ENCODE results near the gene C3orf52. TPM values are rescaled to one million over a fixed set of nuclear protein-coding genes. Genes with fewer than 3 reads are reported as not detected.
"Not testable (repeated sequence)": the region's sequence is repeated elsewhere in the genome, so short reads cannot be mapped to it uniquely, and the experiment has no call there.

Gene C3orf52
- total and polyA plus RNA-seq, 2 donors (not counting 1 experiment from before 2014, with no cell fraction given): 0.18 to 3.9 TPM

DNA sequence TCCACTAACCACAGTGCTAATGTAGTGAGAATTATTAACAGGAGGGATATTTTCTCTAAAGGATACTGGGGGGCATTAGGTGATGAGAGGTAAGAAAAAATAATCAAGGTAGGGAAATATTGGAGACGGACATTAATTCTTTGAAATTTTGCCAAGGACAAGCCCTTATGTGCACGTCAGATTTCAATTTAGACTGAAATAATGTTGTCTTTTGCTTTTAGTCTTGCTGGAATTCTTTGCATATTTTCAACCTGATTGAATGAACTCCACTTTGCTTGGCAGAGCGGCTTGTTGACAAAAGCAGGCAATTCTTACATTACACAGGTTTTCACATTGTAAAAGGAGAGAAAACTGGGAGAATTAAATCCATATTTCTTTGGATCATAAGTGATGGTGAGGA, 25.0 kb upstream of the C3orf52 start:
- ChIA-PET CTCF (no interaction called here), POLR2A (no interaction called here)
- Histone ChIP-seq H3K9me3 (ENCODE audit: control extremely low read depth in 1 of 3, control insufficient read depth in 2 of 3, insufficient read depth in 1 of 3, low read length in 2 of 3) (peaks cover 0 to 3% (median 0%) of the 10 kb centered on the region in 3 donors), H3K79me2 (ENCODE audit: control insufficient read depth, insufficient read depth, low read length) (no peaks in the 10 kb centered on the region), H3K4me2 (replicated peaks; ENCODE audit: low read depth, low read length, poor library complexity, severe bottlenecking) (no peak overlapping the region), H3K36me3 (replicated peaks in 1 of 2; ENCODE audit: control extremely low read depth in 1 of 2, control insufficient read depth in 1 of 2, extremely low read depth in 1 of 2, insufficient read depth in 2 of 2, low read length in 1 of 2) (no peaks in the 10 kb centered on the region), H3K27ac (ENCODE audit: low read length in 2 of 2) (no peak overlapping the region), H2AFZ (ENCODE audit: insufficient read depth, low read depth, low read length, poor library complexity, severe bottlenecking) (no peak overlapping the region), H3K27me3 (replicated peaks in 1 of 4; ENCODE audit: control extremely low read depth in 1 of 4, control insufficient read depth in 3 of 4, insufficient read depth in 4 of 4, low read length in 3 of 4) (no peaks in the 10 kb centered on the region), H3K9ac (ENCODE audit: low read length) (no peak overlapping the region), H3K4me1 (ENCODE audit: control insufficient read depth in 2 of 2, insufficient read depth in 2 of 2, low read length in 2 of 2) (no peaks in the 10 kb centered on the region), H4K20me1 (ENCODE audit: control insufficient read depth, insufficient read depth, low read length, poor library complexity, severe bottlenecking) (no peaks in the 10 kb centered on the region), H3K4me3 (ENCODE audit: control extremely low read depth in 1 of 5, extremely low read depth in 1 of 5, insufficient read depth in 1 of 5, low read depth in 2 of 5, low read length in 4 of 5) (no peak overlapping the region)
- DNase-seq (no peak), ATAC-seq (ENCODE audit: low read depth) (no peak)
- Mint-ChIP-seq H3K27me3 (peaks cover 3% of the 10 kb centered on the region), H3K9me3 (ENCODE audit: insufficient read depth) (no peaks in the 10 kb centered on the region), H3K4me1 (no peaks in the 10 kb centered on the region), H3K4me3 (no peak overlapping the region), H3K27ac (no peak overlapping the region)
- WGBS (ENCODE audit: insufficient coverage): 100% methylated on average over 1 of the region's 3 CpGs
- intact Hi-C loops (cut with micrococcal nuclease): no loop called here
- TF ChIP-seq, protein P1, sequence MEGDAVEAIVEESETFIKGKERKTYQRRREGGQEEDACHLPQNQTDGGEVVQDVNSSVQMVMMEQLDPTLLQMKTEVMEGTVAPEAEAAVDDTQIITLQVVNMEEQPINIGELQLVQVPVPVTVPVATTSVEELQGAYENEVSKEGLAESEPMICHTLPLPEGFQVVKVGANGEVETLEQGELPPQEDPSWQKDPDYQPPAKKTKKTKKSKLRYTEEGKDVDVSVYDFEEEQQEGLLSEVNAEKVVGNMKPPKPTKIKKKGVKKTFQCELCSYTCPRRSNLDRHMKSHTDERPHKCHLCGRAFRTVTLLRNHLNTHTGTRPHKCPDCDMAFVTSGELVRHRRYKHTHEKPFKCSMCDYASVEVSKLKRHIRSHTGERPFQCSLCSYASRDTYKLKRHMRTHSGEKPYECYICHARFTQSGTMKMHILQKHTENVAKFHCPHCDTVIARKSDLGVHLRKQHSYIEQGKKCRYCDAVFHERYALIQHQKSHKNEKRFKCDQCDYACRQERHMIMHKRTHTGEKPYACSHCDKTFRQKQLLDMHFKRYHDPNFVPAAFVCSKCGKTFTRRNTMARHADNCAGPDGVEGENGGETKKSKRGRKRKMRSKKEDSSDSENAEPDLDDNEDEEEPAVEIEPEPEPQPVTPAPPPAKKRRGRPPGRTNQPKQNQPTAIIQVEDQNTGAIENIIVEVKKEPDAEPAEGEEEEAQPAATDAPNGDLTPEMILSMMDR (IDR thresholded peaks at IDR 0.05): no peak
- no peak for TF ChIP-seq EZH2 (IDR thresholded peaks at IDR 0.05; ENCODE audit: borderline replicate concordance, insufficient read depth, low read depth, low read length, poor library complexity, severe bottlenecking)

DNA sequence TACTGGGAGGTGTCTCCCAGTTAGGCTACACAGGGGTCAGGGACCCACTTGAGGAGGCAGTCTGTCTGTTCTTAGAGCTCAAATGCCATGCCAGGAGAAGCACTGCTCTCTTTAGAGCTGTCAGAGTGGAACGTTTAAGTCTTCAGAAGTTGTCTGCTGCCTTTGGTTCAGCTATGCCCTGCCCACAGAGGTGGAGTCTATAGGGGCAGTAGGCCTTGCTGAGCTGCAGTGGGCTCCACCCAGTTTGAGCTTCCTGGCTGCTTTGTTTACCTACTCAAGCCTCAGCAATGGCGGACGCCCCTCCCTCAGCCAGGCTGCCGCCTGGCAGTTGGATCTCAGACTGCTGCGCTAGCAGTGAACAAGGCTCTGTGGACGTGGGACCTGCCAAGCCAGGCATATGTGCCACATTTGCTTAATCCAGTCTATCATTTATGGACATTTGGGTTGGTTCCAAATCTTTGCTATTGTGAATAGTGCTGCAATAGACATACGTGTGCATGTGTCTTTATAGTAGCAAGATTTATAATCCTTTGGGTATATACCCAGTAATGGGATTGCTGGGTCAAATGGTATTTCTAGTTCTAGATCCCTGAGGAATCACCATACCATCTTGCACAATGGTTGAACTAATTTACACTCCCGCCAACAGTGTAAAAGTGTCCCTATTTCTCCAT, 13.7 kb upstream of the C3orf52 start:
- H3K4me3 Mint-ChIP-seq; H3K36me3 ChIP-seq (replicated peaks in 1 of 2; ENCODE audit: control extremely low read depth in 1 of 2, control insufficient read depth in 1 of 2, extremely low read depth in 1 of 2, insufficient read depth in 2 of 2, low read length in 1 of 2); intact Hi-C loops (cut with micrococcal nuclease); H3K9me3 ChIP-seq (ENCODE audit: control extremely low read depth in 1 of 3, control insufficient read depth in 2 of 3, insufficient read depth in 1 of 3, low read length in 2 of 3); H3K27ac Mint-ChIP-seq; CTCF ChIA-PET; H3K4me3 ChIP-seq (ENCODE audit: control extremely low read depth in 1 of 5, extremely low read depth in 1 of 5, insufficient read depth in 1 of 5, low read depth in 2 of 5, low read length in 4 of 5); POLR2A ChIA-PET; ATAC-seq (ENCODE audit: low read depth); H3K9ac ChIP-seq (ENCODE audit: low read length); H2AFZ ChIP-seq (ENCODE audit: insufficient read depth, low read depth, low read length, poor library complexity, severe bottlenecking); H3K27me3 ChIP-seq (replicated peaks in 1 of 4; ENCODE audit: control extremely low read depth in 1 of 4, control insufficient read depth in 3 of 4, insufficient read depth in 4 of 4, low read length in 3 of 4); H3K4me2 ChIP-seq (replicated peaks; ENCODE audit: low read depth, low read length, poor library complexity, severe bottlenecking); H3K9me3 Mint-ChIP-seq (ENCODE audit: insufficient read depth); H3K4me1 Mint-ChIP-seq; H4K20me1 ChIP-seq (ENCODE audit: control insufficient read depth, insufficient read depth, low read length, poor library complexity, severe bottlenecking); H3K79me2 ChIP-seq (ENCODE audit: control insufficient read depth, insufficient read depth, low read length); H3K27ac ChIP-seq (ENCODE audit: low read length in 2 of 2); H3K4me1 ChIP-seq (ENCODE audit: control insufficient read depth in 2 of 2, insufficient read depth in 2 of 2, low read length in 2 of 2); DNase-seq: not testable (repeated sequence)
- peaks cover 50% of the 10 kb centered on the region for H3K27me3 Mint-ChIP-seq
- 71% methylated on average over 3 of the region's 8 CpGs for WGBS (ENCODE audit: insufficient coverage)

All from B cell (primary cell).